DMS 273 treated with DMSO at 0.1 percent for 48 hours (cell line): ENCODE measurements around the gene WDR53.
"Not testable (repeated sequence)": the region's sequence is repeated elsewhere in the genome, so short reads cannot be mapped to it uniquely, and the experiment has no call there.

ENCODE experiments used
- DNase-seq: peaks from one replicate; lab custom pipeline; 2025; lab: John Stamatoyannopoulos, UW

The WDR53 gene

GRCh38 chr3:196568246-196569002 lies at the start of gene WDR53, which contains the start of gene FBXO45:
Gene WDR53, minus strand, starts transcription at chr3:196568554. Its CDS starts 7,079 bp downstream, at chr3:196561475.
Gene FBXO45, plus strand, starts transcription at chr3:196568660. Its CDS starts 325 bp downstream, at chr3:196568985.
- peak; percentile 90 for DNase-seq

GRCh38 chr3:196617256-196617655 lies 48.9 kb upstream of the WDR53 start:
- no peak for DNase-seq

GRCh38 chr3:196615234-196615633 lies 46.9 kb upstream of the WDR53 start:
- DNase-seq = not testable (repeated sequence)

- DNase-seq = no peak
Measured at GRCh38 chr3:196611761-196612483, 43.6 kb upstream of the WDR53 start.

- DNase-seq = no peak
Measured at GRCh38 chr3:196609805-196610515, 41.6 kb upstream of the WDR53 start.

GRCh38 chr3:196609343-196609775 lies 41.0 kb upstream of the WDR53 start:
- peak; percentile 55 for DNase-seq

- DNase-seq = no peak
Measured at GRCh38 chr3:196608693-196609092, 40.3 kb upstream of the WDR53 start.

- no peak for DNase-seq
Measured at GRCh38 chr3:196604548-196604947, 36.2 kb upstream of the WDR53 start.

- DNase-seq = no peak
Measured at GRCh38 chr3:196603683-196604082, 35.3 kb upstream of the WDR53 start.

GRCh38 chr3:196602673-196603072 lies 34.3 kb upstream of the WDR53 start:
- no peak for DNase-seq

- no peak for DNase-seq
Measured at GRCh38 chr3:196600359-196600758, 32.0 kb upstream of the WDR53 start.

GRCh38 chr3:196599734-196600128 lies 31.4 kb upstream of the WDR53 start:
- DNase-seq = no peak

GRCh38 chr3:196597971-196598733 lies 29.8 kb upstream of the WDR53 start:
- not testable (repeated sequence) for DNase-seq

- DNase-seq = no peak
Measured at GRCh38 chr3:196596355-196596754, 28.0 kb upstream of the WDR53 start.

GRCh38 chr3:196590279-196590678 lies 21.9 kb upstream of the WDR53 start:
- no peak for DNase-seq

- no peak for DNase-seq
Measured at GRCh38 chr3:196585044-196585757, 16.8 kb upstream of the WDR53 start.

- no peak for DNase-seq
Measured at GRCh38 chr3:196572389-196572788, 4.0 kb upstream of the WDR53 start.

- not testable (repeated sequence) for DNase-seq
Measured at GRCh38 chr3:196570332-196570731, 2.0 kb upstream of the WDR53 start.

- DNase-seq = no peak
Measured at GRCh38 chr3:196569003-196569516, 706 bp upstream of the WDR53 start.

GRCh38 chr3:196563721-196564225 lies 4.6 kb downstream of the WDR53 start:
- no peak for DNase-seq

GRCh38 chr3:196559826-196560225 lies 8.5 kb downstream of the WDR53 start:
- DNase-seq = no peak
